NCI-H1092 (cell line): ENCODE data around the gene LAD1.

ENCODE experiments used
- DNase-seq: peaks from one replicate; lab custom pipeline; 2025; lab: John Stamatoyannopoulos, UW

Gene LAD1

DNA sequence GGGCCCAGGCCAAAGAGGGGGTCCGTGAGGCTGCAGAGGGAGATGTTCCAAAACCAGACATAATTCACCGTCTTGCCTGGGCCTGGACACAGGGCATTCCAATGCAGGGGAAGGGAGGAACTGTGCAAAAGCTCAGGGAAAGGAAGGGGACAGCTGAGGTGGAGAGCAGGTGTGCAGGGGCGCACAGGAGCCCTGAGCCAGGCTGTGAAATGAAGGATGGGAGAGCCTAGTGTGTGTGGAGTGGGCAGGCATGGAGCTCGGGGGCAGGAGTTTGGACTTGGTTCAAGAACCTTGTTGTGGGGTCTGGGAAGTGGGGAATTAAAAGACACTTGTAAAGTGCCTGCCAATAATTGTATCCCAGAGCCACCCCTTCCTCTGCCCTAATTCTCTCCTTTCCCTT, 20.1 kb upstream of the LAD1 start:
- no peak for DNase-seq

- DNase-seq: no peak
Observed at GRCh38 chr1:201418461-201418860, 19.3 kb upstream of the LAD1 start.

GRCh38 chr1:201414051-201414738, 15.1 kb upstream of the LAD1 start:
- no peak for DNase-seq

DNA sequence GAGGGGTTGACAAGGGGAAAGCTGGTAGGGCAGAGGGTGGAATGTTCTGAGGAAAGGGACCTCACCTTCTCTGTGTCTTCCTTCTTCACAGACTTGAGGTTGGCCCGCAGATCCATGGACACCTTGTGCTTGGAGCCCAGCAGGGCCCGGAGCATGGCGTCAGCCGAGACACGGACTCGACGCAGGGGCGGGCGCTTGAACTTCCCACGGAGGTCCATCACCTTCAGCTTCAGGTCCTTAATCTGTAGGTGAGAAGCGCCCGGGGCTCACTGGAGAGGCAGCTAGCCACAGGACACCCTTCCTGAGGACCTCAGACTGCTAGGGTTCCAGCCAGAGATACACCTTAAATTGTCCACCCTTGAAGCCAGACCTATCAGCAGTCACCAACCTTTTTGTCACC, 12.2 kb upstream of the LAD1 start:
- no peak for DNase-seq

GRCh38 chr1:201409440-201409839, 10.3 kb upstream of the LAD1 start:
- no peak for DNase-seq

DNA sequence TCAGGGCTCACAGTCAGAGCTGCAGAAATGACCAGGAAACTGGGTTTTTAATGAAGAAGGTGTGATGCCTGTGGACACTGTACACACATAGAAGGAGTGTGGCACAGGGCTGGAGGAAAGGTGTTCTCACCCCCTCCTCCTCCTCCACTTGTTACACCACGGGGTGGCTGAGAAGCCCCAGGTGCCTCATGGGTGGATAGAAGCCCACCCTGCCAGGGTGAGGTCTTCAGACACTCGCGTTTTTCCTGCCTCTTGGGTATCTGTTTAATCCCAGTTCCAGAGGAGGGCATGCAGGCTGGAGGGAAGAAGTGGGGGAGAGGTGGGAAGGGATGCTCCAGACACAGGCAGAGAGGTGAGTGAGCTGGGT, 9.7 kb upstream of the LAD1 start:
- no peak for DNase-seq

- DNase-seq: peak; percentile 67
Observed at GRCh38 chr1:201408176-201408833, 9.2 kb upstream of the LAD1 start.

- no peak for DNase-seq
Observed at GRCh38 chr1:201406831-201407406, 7.8 kb upstream of the LAD1 start.

DNA sequence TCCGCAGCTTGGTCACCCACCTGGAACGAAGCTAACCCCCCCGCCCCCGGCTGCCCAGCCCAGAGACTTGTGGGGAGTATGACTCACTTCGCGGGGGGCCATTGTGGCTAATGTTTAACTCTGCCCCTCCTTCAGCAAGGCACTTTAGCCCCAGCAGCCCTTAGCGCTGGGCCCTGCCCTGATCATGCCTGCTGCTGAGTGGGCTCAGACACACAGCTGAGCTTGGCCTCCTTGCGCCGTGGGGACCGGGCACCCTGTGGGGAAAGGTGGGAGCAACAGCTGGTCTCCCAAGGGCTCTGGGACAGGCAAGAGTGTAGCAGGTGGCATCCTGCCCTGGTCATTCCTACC, 6.3 kb upstream of the LAD1 start:
- no peak for DNase-seq

- no peak for DNase-seq
Observed at GRCh38 chr1:201404722-201405483, 5.8 kb upstream of the LAD1 start.

GRCh38 chr1:201404055-201404454, 4.9 kb upstream of the LAD1 start:
- no peak for DNase-seq

- no peak for DNase-seq
Observed at GRCh38 chr1:201403359-201403758, 4.2 kb upstream of the LAD1 start.

GRCh38 chr1:201401700-201402099, 2.6 kb upstream of the LAD1 start:
- no peak for DNase-seq

DNA sequence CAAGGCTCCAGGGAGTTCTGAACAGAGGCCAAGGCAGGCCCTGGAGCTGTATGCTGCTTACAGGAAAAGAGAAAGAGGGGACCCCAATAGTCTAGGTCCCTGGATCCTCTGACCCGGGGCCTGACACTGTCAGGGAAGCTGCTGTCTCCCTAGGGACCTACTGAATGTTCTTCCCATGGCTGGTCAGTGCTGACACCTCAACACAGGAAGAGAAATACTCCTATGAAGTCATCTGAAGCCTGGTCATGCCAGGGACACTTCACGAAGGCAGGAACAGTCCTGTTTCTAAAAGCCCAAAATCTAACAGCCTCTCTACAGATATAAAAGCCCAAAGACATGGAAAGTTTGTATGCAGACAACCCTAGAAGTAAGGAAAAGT, 1.7 kb upstream of the LAD1 start:
- no peak for DNase-seq

DNA sequence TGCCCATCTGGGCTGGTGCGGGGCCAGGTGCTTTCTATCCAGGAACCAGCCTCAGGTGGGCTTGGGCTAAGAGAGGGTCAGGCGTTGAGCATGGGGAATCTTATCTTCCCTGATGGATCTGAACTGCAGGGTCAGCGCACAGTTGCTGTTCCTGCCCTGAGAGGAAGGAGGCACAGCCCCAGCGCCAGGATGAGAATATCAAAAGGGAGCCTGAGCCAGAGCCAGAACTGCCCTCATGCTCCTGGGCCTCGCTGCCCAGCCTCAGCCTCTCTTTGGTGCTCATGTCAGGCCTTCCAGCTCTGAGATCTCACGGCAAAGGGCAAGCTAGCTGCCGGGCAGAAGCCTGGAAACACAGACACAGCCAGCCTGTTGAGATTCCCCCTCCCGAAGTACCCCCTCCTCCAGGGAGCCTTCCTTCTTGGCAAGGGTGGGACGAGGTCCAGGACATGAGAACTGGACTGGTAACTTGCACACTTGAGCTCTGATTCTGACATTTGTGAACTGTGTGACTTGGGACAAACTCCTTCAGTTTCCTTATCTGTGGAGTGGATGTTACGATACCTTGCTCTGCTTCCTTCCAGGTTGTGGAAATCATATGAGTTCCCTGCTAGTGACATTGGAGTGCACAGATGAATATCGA, 1.2 kb upstream of the LAD1 start:
- no peak for DNase-seq

GRCh38 chr1:201399352-201400126, 415 bp upstream of the LAD1 start:
- no peak for DNase-seq

GRCh38 chr1:201397675-201398074, 1.4 kb downstream of the LAD1 start:
- no peak for DNase-seq

- DNase-seq: no peak
Observed at GRCh38 chr1:201396861-201397464, 2.2 kb downstream of the LAD1 start.

- DNase-seq: no peak
Observed at GRCh38 chr1:201395936-201396335, 3.2 kb downstream of the LAD1 start.

DNA sequence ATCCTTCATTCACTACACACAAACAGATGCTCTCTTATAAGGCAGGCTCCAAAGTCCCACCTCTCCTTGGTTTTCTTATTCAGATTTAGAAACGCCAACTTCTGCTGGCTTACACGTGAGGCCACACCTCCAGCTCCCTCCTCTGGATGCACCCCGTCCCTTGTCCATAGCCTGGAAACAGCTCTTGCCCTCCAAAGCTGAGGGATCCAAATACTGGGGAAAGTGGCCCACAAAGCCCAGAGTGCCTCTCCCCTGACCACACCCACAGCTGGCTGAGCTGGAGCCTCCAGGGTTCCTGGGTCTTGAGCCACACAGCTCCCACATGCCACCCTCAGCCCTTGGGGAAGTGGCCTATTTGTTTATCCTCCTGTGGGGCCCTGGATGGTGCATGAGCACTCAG, 4.5 kb downstream of the LAD1 start:
- DNase-seq: no peak

DNA sequence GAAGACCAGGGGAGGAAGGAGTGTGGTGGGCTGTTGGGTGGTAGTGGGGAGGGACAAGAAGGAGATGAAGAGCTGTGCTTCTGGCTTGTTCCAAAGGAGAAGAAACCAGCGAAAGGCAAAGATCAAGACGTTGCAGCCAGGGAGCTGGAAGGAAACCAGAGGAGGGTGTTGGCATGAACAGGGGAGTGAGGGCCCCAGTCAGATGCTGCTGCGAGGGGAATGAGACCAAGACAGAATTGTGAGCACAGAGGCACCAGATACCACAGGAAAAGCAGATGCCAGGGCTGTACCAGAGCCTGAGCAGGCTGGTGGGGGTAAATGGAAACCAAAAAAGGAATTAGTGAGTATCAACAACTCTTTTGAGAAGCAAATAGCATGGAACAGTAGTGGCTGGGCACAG, 6.0 kb downstream of the LAD1 start:
- no peak for DNase-seq
